ENCODE data around the gene XPO6.
A peak's percentile ranks its signal among the peaks of the same experiment; 100 is the strongest.

XPO6 gene

GRCh38 chr16:28106467-28107215 lies 105.1 kb downstream of the XPO6 start:
- peak; percentile 3 for DNase-seq

GRCh38 chr16:28105954-28106353 lies 105.8 kb downstream of the XPO6 start:
- DNase-seq, result peak; percentile 21

- DNase-seq, result no peak
These were observed 106.5 kb downstream of the XPO6 start for GRCh38 chr16:28105297-28105696.

- peak; percentile 55 for DNase-seq
These were observed 107.4 kb downstream of the XPO6 start for GRCh38 chr16:28104404-28104803.

- peak; percentile 28 for DNase-seq
These were observed 108.1 kb downstream of the XPO6 start for GRCh38 chr16:28103516-28104170.

- DNase-seq, result peak; percentile 45
These were observed 110.3 kb downstream of the XPO6 start for GRCh38 chr16:28101533-28101890.

- no peak for DNase-seq
These were observed 110.8 kb downstream of the XPO6 start for GRCh38 chr16:28100810-28101532.

- peak; percentile 41 for DNase-seq
These were observed 112.5 kb downstream of the XPO6 start for GRCh38 chr16:28098959-28099945.

- peak; percentile 48 for DNase-seq
These were observed 113.4 kb downstream of the XPO6 start for GRCh38 chr16:28098171-28098958.

- peak; percentile 60 for DNase-seq
These were observed 114.5 kb downstream of the XPO6 start for GRCh38 chr16:28096983-28097899.

GRCh38 chr16:28093385-28093725 lies 118.4 kb downstream of the XPO6 start:
- no peak for DNase-seq

- no peak for DNase-seq
These were observed 118.9 kb downstream of the XPO6 start for GRCh38 chr16:28092721-28093384.

- DNase-seq, result no peak
These were observed 120.1 kb downstream of the XPO6 start for GRCh38 chr16:28091656-28092055.

- DNase-seq, result no peak
These were observed 121.0 kb downstream of the XPO6 start for GRCh38 chr16:28090646-28091377.

- no peak for DNase-seq
These were observed 121.8 kb downstream of the XPO6 start for GRCh38 chr16:28089992-28090365.

- DNase-seq, result no peak
These were observed 122.4 kb downstream of the XPO6 start for GRCh38 chr16:28089205-28089991.

GRCh38 chr16:28087675-28088300 lies 124.0 kb downstream of the XPO6 start:
- DNase-seq, result no peak

- no peak for DNase-seq
These were observed 124.6 kb downstream of the XPO6 start for GRCh38 chr16:28087140-28087660.

All from activated effector memory CD4-positive, alpha-beta T cell treated with anti-CD3 and anti-CD28 coated beads, Interleukin-2, amount 50 U/mL, for 16 hours (primary cell).